B cell (primary cell): ENCODE measurements around the gene LMNTD1.

Source experiments
- CTCF ChIP-seq: fragments of 200-600 bp; IDR thresholded peaks from one replicate; pipeline ENCODE4 v1.8.0; 2022; ENCODE audit warnings: antibody characterized with exemption, mild to moderate bottlenecking
- EZH2 ChIP-seq: IDR thresholded peaks from 2 replicates; pipeline ENCODE4 v1.6.1; 2012; ENCODE audit warnings: borderline replicate concordance, low read depth, mild to moderate bottlenecking, moderate library complexity, low read length; ENCODE audit not compliant: insufficient read depth, poor library complexity, severe bottlenecking

GRCh38 chr12:25556153-25556552 lies 3.1 kb upstream of the LMNTD1 start:
- TF ChIP-seq EZH2 (no peak), CTCF (no peak)
